NB4 (cell line): ENCODE data around the gene ZNF609.

ENCODE experiments used
- MYC ChIP-seq: IDR thresholded peaks from 2 replicates; pipeline ENCODE4 v1.6.1; 2011; ENCODE audit warnings: low read depth, low read length
- POLR2A ChIP-seq: IDR thresholded peaks from 2 replicates; pipeline ENCODE4 v1.6.1; 2011; ENCODE audit warnings: mild to moderate bottlenecking; ENCODE audit not compliant: insufficient read length; ENCODE audit errors: extremely low read depth
- TF ChIP-seq, protein P1 (sequence below): IDR thresholded peaks from one replicate; pipeline ENCODE4 v1.5.1; 2012; ENCODE audit warnings: low read depth, low read length
- TF ChIP-seq, protein P2 (sequence below): IDR thresholded peaks from 2 replicates; pipeline ENCODE4 v1.6.1; 2011; ENCODE audit warnings: low read depth, low read length

DNA sequence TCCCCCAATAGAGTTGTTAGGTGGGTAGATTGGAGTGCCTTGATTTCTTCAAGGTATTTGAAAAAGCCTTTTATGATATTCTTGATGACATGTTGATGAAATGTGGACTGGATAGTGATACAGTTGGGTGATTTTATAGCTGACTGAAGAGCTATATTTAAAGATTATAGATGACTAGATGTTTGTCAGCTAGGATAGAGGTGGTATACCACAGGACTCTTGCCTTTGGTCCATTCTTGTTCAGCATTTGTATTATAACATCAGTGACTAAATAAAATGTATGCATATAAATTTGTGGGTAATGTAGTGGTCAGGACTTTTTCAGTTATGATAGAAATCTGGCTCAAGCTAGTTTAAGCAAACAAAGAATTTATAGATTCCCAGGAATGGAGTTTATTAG lies 143.9 kb downstream of the ZNF609 start:
- TF ChIP-seq, protein P1, sequence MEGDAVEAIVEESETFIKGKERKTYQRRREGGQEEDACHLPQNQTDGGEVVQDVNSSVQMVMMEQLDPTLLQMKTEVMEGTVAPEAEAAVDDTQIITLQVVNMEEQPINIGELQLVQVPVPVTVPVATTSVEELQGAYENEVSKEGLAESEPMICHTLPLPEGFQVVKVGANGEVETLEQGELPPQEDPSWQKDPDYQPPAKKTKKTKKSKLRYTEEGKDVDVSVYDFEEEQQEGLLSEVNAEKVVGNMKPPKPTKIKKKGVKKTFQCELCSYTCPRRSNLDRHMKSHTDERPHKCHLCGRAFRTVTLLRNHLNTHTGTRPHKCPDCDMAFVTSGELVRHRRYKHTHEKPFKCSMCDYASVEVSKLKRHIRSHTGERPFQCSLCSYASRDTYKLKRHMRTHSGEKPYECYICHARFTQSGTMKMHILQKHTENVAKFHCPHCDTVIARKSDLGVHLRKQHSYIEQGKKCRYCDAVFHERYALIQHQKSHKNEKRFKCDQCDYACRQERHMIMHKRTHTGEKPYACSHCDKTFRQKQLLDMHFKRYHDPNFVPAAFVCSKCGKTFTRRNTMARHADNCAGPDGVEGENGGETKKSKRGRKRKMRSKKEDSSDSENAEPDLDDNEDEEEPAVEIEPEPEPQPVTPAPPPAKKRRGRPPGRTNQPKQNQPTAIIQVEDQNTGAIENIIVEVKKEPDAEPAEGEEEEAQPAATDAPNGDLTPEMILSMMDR: no peak
- TF ChIP-seq POLR2A (no peak), MYC (no peak)
- TF ChIP-seq, protein P2, sequence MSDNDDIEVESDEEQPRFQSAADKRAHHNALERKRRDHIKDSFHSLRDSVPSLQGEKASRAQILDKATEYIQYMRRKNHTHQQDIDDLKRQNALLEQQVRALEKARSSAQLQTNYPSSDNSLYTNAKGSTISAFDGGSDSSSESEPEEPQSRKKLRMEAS: no peak
